ENCODE results near the gene OPRD1. TPM values are rescaled to one million over a fixed set of nuclear protein-coding genes. Genes with fewer than 3 reads are reported as not detected.

OPRD1 gene
- total RNA-seq, 2 experiments from 2014 or later = not detected

- intact Hi-C loops (cut with micrococcal nuclease; ENCODE audit: unreplicated experiment) = loop anchor here (1.0 kb wide), 1 partner anchor 27 kb away; the partner anchor contains the start of gene EPB41
- CTCF ChIA-PET (ENCODE audit: unreplicated experiment) = interaction anchor here (0.7 to 0.8 kb wide), 3 partner anchors 32 to 1493 kb away, joined by 3 to 6 read pairs (median 3); partner anchors contain the start of gene TAF12
- DNase-seq (ENCODE audit: low spot score) = peak; percentile 65
- Histone ChIP-seq H4K20me1 (ENCODE audit: insufficient read depth, low read length) (no peaks in the 10 kb centered on the region), H3K27ac (ENCODE audit: low read depth, low read length, poor library complexity, severe bottlenecking) (peak overlapping the region; percentile 40), H3K4me2 (ENCODE audit: low read length) (peak overlapping the region; percentile 84), H3K9me2 (ENCODE audit: insufficient read depth, low read length) (no peaks in the 10 kb centered on the region), H3K4me1 (ENCODE audit: insufficient read depth, low read length, poor library complexity, severe bottlenecking) (peaks cover 48% of the 10 kb centered on the region), H3K9me3 (ENCODE audit: low read length) (no peaks in the 10 kb centered on the region), H2AFZ (ENCODE audit: low read length) (peak overlapping the region; percentile 82; the same call in 1 of the 2 replicates), H3K36me3 (ENCODE audit: insufficient read depth, low read length) (no peaks in the 10 kb centered on the region), H3K79me2 (ENCODE audit: insufficient read depth, low read depth, low read length) (peaks cover 5% of the 10 kb centered on the region; the same call in 1 of the 2 replicates), H3K4me3 (ENCODE audit: low read depth, low read length, poor library complexity, severe bottlenecking) (peak overlapping the region; percentile 92)
- TF ChIP-seq CTCF (conservative IDR thresholded peaks at IDR 0.05; ENCODE audit: low read length) (no peak), EZH2phosphoT487 (IDR thresholded peaks at IDR 0.05; ENCODE audit: borderline replicate concordance, low read depth, low read length) (no peak)
- BruUV-seq (replicated peaks) = no TSS peak
- POLR2A ChIA-PET = no interaction called here
Observed at GRCh38 chr1:28887419-28887834, 75.5 kb downstream of the OPRD1 start.

GRCh38 chr1:28887835-28888682, 76.1 kb downstream of the OPRD1 start:
- ChIA-PET POLR2A (no interaction called here), CTCF (ENCODE audit: unreplicated experiment) (interaction anchor here (0.7 to 0.8 kb wide), 3 partner anchors 31 to 1493 kb away, joined by 3 to 6 read pairs (median 3); partner anchors contain the start of gene TAF12)
- H3K9me3 ChIP-seq (ENCODE audit: low read length) = no peaks in the 10 kb centered on the region
- peak overlapping the region; percentile 92 for H3K4me3 ChIP-seq (ENCODE audit: low read depth, low read length, poor library complexity, severe bottlenecking)
- H3K36me3 ChIP-seq (ENCODE audit: insufficient read depth, low read length) = no peaks in the 10 kb centered on the region
- peaks cover 44% of the 10 kb centered on the region for H3K4me1 ChIP-seq (ENCODE audit: insufficient read depth, low read length, poor library complexity, severe bottlenecking)
- H3K27ac ChIP-seq (ENCODE audit: low read depth, low read length, poor library complexity, severe bottlenecking) = peak overlapping the region; percentile 40
- H4K20me1 ChIP-seq (ENCODE audit: insufficient read depth, low read length) = no peaks in the 10 kb centered on the region
- peaks cover 5% of the 10 kb centered on the region; the same call in 1 of the 2 replicates for H3K79me2 ChIP-seq (ENCODE audit: insufficient read depth, low read depth, low read length)
- H2AFZ ChIP-seq (ENCODE audit: low read length) = peak overlapping the region; percentile 82; the same call in 1 of the 2 replicates
- TF ChIP-seq EZH2phosphoT487 (IDR thresholded peaks at IDR 0.05; ENCODE audit: borderline replicate concordance, low read depth, low read length) = no peak
- TF ChIP-seq CTCF (conservative IDR thresholded peaks at IDR 0.05; ENCODE audit: low read length) = no peak
- intact Hi-C loops (cut with micrococcal nuclease; ENCODE audit: unreplicated experiment) = loop anchor here (1.0 kb wide), 1 partner anchor 26 kb away; the partner anchor contains the start of gene EPB41
- H3K9me2 ChIP-seq (ENCODE audit: insufficient read depth, low read length) = no peaks in the 10 kb centered on the region
- BruUV-seq (replicated peaks) = no TSS peak
- H3K4me2 ChIP-seq (ENCODE audit: low read length) = peak overlapping the region; percentile 84
- peak; percentile 6 for DNase-seq (ENCODE audit: low spot score)

Data from OCI-LY7 (cell line).